ENCODE data around the gene ABCC1.

The ABCC1 gene

GRCh38 chr16:16020291-16020690, 70.9 kb downstream of the ABCC1 start:
- no peak for DNase-seq (ENCODE audit: low read depth, low spot score)

- no peak for DNase-seq (ENCODE audit: low read depth, low spot score)
These were observed 71.6 kb downstream of the ABCC1 start for GRCh38 chr16:16021020-16021419.

GRCh38 chr16:16021646-16021987, 72.2 kb downstream of the ABCC1 start:
- no peak for DNase-seq (ENCODE audit: low read depth, low spot score)

GRCh38 chr16:16021988-16022682, 72.7 kb downstream of the ABCC1 start:
- peak; percentile 73 for DNase-seq (ENCODE audit: low read depth, low spot score)

GRCh38 chr16:16022683-16023064, 73.3 kb downstream of the ABCC1 start:
- DNase-seq (ENCODE audit: low read depth, low spot score), result no peak

GRCh38 chr16:16025214-16025968, 76.0 kb downstream of the ABCC1 start:
- peak; percentile 96 for DNase-seq (ENCODE audit: low read depth, low spot score)

- DNase-seq (ENCODE audit: low read depth, low spot score), result no peak
These were observed 78.4 kb downstream of the ABCC1 start for GRCh38 chr16:16027728-16028310.

GRCh38 chr16:16028311-16028999, 79.0 kb downstream of the ABCC1 start:
- no peak for DNase-seq (ENCODE audit: low read depth, low spot score)

- no peak for DNase-seq (ENCODE audit: low read depth, low spot score)
These were observed 80.1 kb downstream of the ABCC1 start for GRCh38 chr16:16029431-16030011.

GRCh38 chr16:16030449-16030848, 81.0 kb downstream of the ABCC1 start:
- DNase-seq (ENCODE audit: low read depth, low spot score), result no peak

- DNase-seq (ENCODE audit: low read depth, low spot score), result no peak
These were observed 82.0 kb downstream of the ABCC1 start for GRCh38 chr16:16031401-16031800.

- no peak for DNase-seq (ENCODE audit: low read depth, low spot score)
These were observed 83.0 kb downstream of the ABCC1 start for GRCh38 chr16:16032271-16032979.

- DNase-seq (ENCODE audit: low read depth, low spot score), result no peak
These were observed 83.8 kb downstream of the ABCC1 start for GRCh38 chr16:16033208-16033717.

GRCh38 chr16:16036359-16036792, 87.0 kb downstream of the ABCC1 start:
- no peak for DNase-seq (ENCODE audit: low read depth, low spot score)

- DNase-seq (ENCODE audit: low read depth, low spot score), result no peak
These were observed 88.1 kb downstream of the ABCC1 start for GRCh38 chr16:16037521-16037920.

GRCh38 chr16:16037970-16038369, 88.6 kb downstream of the ABCC1 start:
- DNase-seq (ENCODE audit: low read depth, low spot score), result no peak

GRCh38 chr16:16038950-16039349, 89.5 kb downstream of the ABCC1 start:
- no peak for DNase-seq (ENCODE audit: low read depth, low spot score)

GRCh38 chr16:16041196-16041892, 91.9 kb downstream of the ABCC1 start:
- no peak for DNase-seq (ENCODE audit: low read depth, low spot score)

- no peak for DNase-seq (ENCODE audit: low read depth, low spot score)
These were observed 92.7 kb downstream of the ABCC1 start for GRCh38 chr16:16042076-16042475.

GRCh38 chr16:16045296-16045695, 95.9 kb downstream of the ABCC1 start:
- no peak for DNase-seq (ENCODE audit: low read depth, low spot score)
